ENCODE data around the gene TTC34. TPM values are rescaled to one million over a fixed set of nuclear protein-coding genes. Genes with fewer than 3 reads are reported as not detected.

Gene TTC34
- total RNA-seq (2021): 0.92 and 1.0 TPM in 2 replicates
- long read RNA-seq, partial matches to known transcripts: 0 of 1 reads
- long read RNA-seq, other reads (novel, unspliced or antisense): 1 of 1 reads

GRCh38 chr1:2801535-2802291 lies at the start of gene TTC34:
Gene TTC34, minus strand, starts transcription at chr1:2801693. Its CDS starts 866 bp downstream, at chr1:2800827.
- H2BK5ac ChIP-seq (ENCODE audit: insufficient read length, low read length): no peak within 1 kb of the TSS
- Mint-ChIP-seq H3K27me3 (ENCODE audit: low read depth) (peaks cover 3% of the 10 kb centered on the region), H3K36me3 (ENCODE audit: insufficient read depth in 1 of 3, low read depth in 3 of 3) (peaks cover 0 to 20% (median 4%) of the 10 kb centered on the region in 3 experiments; a peak in 4 of 7 replicates), H3K27ac (no peak within 1 kb of the TSS), H3K4me1 (no peaks in the 10 kb centered on the region), H3K4me3 (no peak within 1 kb of the TSS), H3K9me3 (peaks cover 6 to 59% of the 10 kb centered on the region in 2 experiments; a peak in 4 of 5 replicates)
- no peak within 1 kb of the TSS for H3K18ac ChIP-seq (ENCODE audit: insufficient read length, low read depth, low read length)
- no peak within 1 kb of the TSS for H3K14ac ChIP-seq (ENCODE audit: insufficient read depth, low read length)
- no peak for DNase-seq
- no peak within 1 kb of the TSS for H3K27ac ChIP-seq (ENCODE audit: insufficient read length, low read depth, low read length)
- no peak within 1 kb of the TSS for H2AFZ ChIP-seq (ENCODE audit: low read length)
- no peak within 1 kb of the TSS for H3K4ac ChIP-seq (ENCODE audit: low read depth, low read length)
- H3K9me3 ChIP-seq (ENCODE audit: control insufficient read depth, low read depth, low read length): peaks cover 73% of the 10 kb centered on the region
- no peaks in the 10 kb centered on the region for H3K79me2 ChIP-seq (ENCODE audit: insufficient read depth, low read length)
- no peak within 1 kb of the TSS for H3K9ac ChIP-seq (ENCODE audit: extremely low read depth, insufficient read length, low read length)
- no peaks in the 10 kb centered on the region for H4K20me1 ChIP-seq (ENCODE audit: control insufficient read depth, insufficient read depth, insufficient read length)
- H3K79me1 ChIP-seq (ENCODE audit: insufficient read depth, low read depth, low read length, poor library complexity, severe bottlenecking): no peaks in the 10 kb centered on the region
- H3K4me2 ChIP-seq (ENCODE audit: insufficient read depth, insufficient read length, low read length): no peak within 1 kb of the TSS
- no peak within 1 kb of the TSS for H3K23ac ChIP-seq (ENCODE audit: insufficient read length, low read depth, low read length)
- H4K5ac ChIP-seq (ENCODE audit: insufficient read length, low read depth, low read length): no peak within 1 kb of the TSS
- WGBS (ENCODE audit: extremely low coverage, insufficient read length, low lambda C conversion rate): no CpG with 5 or more reads among the region's 21 CpGs
- H2BK120ac ChIP-seq (ENCODE audit: low read depth, low read length, poor library complexity, severe bottlenecking): no peak within 1 kb of the TSS
- no peak within 1 kb of the TSS for H2AK5ac ChIP-seq (ENCODE audit: insufficient read length, low read length)
- no peak within 1 kb of the TSS for H3T11ph ChIP-seq (ENCODE audit: low read length)
- no peaks in the 10 kb centered on the region for H3K27me3 ChIP-seq (ENCODE audit: insufficient read depth, low read length)
- no peaks in the 10 kb centered on the region for H3K4me1 ChIP-seq (ENCODE audit: insufficient read depth, low read length)
- TF ChIP-seq CTCF (conservative IDR thresholded peaks at IDR 0.05): no peak
- no peak within 1 kb of the TSS for H2BK15ac ChIP-seq (ENCODE audit: low read depth, low read length)
- no peak within 1 kb of the TSS for H2BK12ac ChIP-seq (ENCODE audit: insufficient read length, low read depth, low read length)
- no peak within 1 kb of the TSS for H2BK20ac ChIP-seq (ENCODE audit: low read depth, low read length, poor library complexity, severe bottlenecking)
- H3K23me2 ChIP-seq (ENCODE audit: insufficient read length, low read depth, low read length, poor library complexity, severe bottlenecking): no peaks in the 10 kb centered on the region
- H4K8ac ChIP-seq (replicated peaks; ENCODE audit: insufficient read length, low read depth, low read length): no peak within 1 kb of the TSS
- no peak within 1 kb of the TSS for H3K56ac ChIP-seq (ENCODE audit: insufficient read length, low read depth, low read length)
- H4K91ac ChIP-seq (ENCODE audit: insufficient read length, low read depth, low read length): no peak within 1 kb of the TSS

All from H9 (cell line).